SKM-1 treated with dmso at 0.1 percent for 144 hours (cell line): ENCODE results near the gene MDK.

Source experiments
- DNase-seq: peaks from one replicate; lab custom pipeline; 2025; ENCODE audit not compliant: unreplicated experiment; lab: John Stamatoyannopoulos, UW

Gene MDK

GRCh38 chr11:46381048-46381818 is at the start of gene MDK:
Gene MDK, plus strand, starts transcription at chr11:46381669. Its CDS starts 389 bp downstream, at chr11:46382058.
- no peak for DNase-seq

GRCh38 chr11:46332093-46332567 is 49.3 kb upstream of the MDK start:
- DNase-seq, result no peak

GRCh38 chr11:46332568-46333393 is 48.7 kb upstream of the MDK start:
- DNase-seq, result no peak

GRCh38 chr11:46333394-46333947 is 48.0 kb upstream of the MDK start:
- no peak for DNase-seq

GRCh38 chr11:46334211-46334610 is 47.3 kb upstream of the MDK start:
- no peak for DNase-seq

GRCh38 chr11:46335271-46335670 is 46.2 kb upstream of the MDK start:
- DNase-seq, result no peak

GRCh38 chr11:46335890-46336562 is 45.4 kb upstream of the MDK start:
- DNase-seq, result no peak

GRCh38 chr11:46336563-46337180 is 44.8 kb upstream of the MDK start:
- peak; percentile 96 for DNase-seq

GRCh38 chr11:46337626-46338345 is 43.7 kb upstream of the MDK start:
- DNase-seq, result no peak

GRCh38 chr11:46338636-46338987 is 42.9 kb upstream of the MDK start:
- DNase-seq, result no peak

GRCh38 chr11:46338988-46339666 is 42.3 kb upstream of the MDK start:
- DNase-seq, result no peak

GRCh38 chr11:46339816-46340215 is 41.7 kb upstream of the MDK start:
- peak; percentile 76 for DNase-seq

GRCh38 chr11:46341454-46341853 is 40.0 kb upstream of the MDK start:
- DNase-seq, result no peak

- DNase-seq, result peak; percentile 62
Observed at GRCh38 chr11:46342239-46342638, 39.2 kb upstream of the MDK start.

- no peak for DNase-seq
Observed at GRCh38 chr11:46343520-46343919, 37.9 kb upstream of the MDK start.

- peak; percentile 94 for DNase-seq
Observed at GRCh38 chr11:46345131-46345597, 36.3 kb upstream of the MDK start.

GRCh38 chr11:46345881-46346484 is 35.5 kb upstream of the MDK start:
- DNase-seq, result peak; percentile 30

GRCh38 chr11:46346886-46347636 is 34.4 kb upstream of the MDK start, which contains the start of gene DGKZ:
Gene DGKZ, plus strand, starts transcription at chr11:46347463. Its CDS starts 197 bp downstream, at chr11:46347660.
- peak; percentile 90 for DNase-seq
